GM21717 (cell line): ENCODE results near the gene RNF144B.
"Not testable (repeated sequence)": the region's sequence is repeated elsewhere in the genome, so short reads cannot be mapped to it uniquely, and the experiment has no call there.

Source experiments
- ATAC-seq: cut with Tn5 transposase; IDR thresholded peaks from one replicate; pipeline ENCODE4 v1.9.1; 2021; ENCODE audit warnings: mild to moderate bottlenecking, moderate library complexity; ENCODE audit not compliant: unreplicated experiment

Gene RNF144B

GRCh38 chr6:18387061-18387721 lies at the start of gene RNF144B:
Gene RNF144B, plus strand, starts transcription at chr6:18387350. Its CDS starts 12,185 bp downstream, at chr6:18399535.
- peak; percentile 86 for ATAC-seq

DNA sequence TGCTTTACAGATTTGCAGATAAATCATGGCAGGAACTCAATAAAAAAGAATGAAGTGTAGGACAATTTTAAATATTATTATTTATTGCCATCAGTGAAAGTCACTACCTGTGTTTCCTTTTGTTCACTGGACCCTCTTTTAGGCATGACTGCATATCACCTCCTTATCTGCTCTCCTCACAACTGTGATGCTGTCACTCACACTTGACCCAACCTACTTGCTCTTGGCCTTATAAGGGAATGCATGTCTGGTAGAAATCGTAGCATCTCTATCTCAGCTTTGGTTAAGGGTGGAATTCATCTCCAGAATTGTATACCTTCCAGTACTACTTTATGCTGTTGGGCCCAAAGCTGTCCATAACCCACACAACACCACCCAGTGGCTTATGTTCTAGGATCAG lies 47.6 kb upstream of the RNF144B start:
- ATAC-seq: no peak

- no peak for ATAC-seq
These were observed 46.2 kb upstream of the RNF144B start for GRCh38 chr6:18340781-18341551.

- no peak for ATAC-seq
These were observed 44.9 kb upstream of the RNF144B start for GRCh38 chr6:18342223-18342622.

DNA sequence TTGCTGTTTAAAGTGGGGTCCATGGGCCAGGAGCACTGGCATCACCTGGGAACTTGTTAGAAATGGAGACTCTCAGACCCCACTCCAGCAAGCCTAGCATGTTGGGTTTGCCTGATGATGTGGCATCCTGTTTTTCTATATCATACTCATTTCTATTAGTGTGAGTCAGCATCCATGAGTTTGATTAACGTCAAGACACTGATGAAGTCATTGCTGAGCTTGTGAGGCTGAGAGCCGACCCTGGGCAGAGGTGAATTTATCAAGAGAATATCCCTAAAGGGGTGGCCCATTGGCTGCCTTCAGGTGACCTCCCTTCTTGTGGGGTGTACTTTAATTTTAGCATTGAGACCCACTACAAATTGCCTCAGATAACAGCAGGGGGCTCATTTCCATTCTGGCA lies 43.4 kb upstream of the RNF144B start:
- no peak for ATAC-seq

DNA sequence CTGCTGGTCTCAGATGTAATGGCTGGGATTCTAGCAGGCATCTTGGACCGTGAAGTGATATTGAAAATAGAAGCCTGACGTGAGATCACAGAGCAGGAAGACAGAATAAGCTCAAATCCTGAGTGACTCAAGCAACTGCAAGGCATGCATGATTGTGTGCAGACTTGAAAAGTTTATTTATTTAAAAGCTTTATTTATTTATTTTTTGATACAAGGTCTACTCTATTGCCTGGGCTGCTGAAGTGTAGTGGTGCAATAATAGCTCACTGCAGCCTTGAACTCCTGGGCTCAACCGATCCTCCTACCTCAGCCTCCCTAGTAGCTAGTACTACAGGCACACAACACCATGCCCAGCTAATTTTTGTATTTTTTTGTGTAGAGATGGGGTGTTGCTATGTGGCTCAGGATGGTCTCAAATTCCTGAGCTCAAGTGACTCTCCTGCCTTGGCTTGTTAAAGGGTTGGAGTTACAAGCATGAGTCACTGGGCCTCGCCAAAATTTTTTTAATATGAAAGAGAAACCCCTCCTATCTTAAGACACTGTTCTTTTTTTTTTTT lies 40.1 kb upstream of the RNF144B start:
- no peak for ATAC-seq

DNA sequence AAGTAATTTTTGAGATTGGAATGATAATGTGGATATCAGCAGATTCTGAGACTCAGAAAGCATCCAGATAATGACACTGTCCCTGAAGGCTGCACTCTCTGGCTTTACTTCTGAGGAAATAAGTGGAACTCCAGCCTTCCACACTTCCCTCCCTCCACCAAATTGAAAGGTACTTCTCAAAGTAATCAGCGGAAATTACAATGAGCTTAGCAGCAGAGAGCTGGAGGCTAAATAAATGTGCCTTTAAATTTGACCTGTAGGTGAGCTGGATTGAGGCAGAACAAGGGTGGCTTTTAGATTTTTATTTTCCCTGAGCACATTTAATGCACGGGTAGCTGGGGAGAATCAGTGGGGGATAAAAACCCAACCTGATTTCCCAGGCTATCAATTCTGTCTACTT lies 39.3 kb upstream of the RNF144B start:
- ATAC-seq: no peak

GRCh38 chr6:18349386-18349785 lies 37.8 kb upstream of the RNF144B start:
- ATAC-seq: no peak

- ATAC-seq: no peak
These were observed 36.9 kb upstream of the RNF144B start for GRCh38 chr6:18350271-18350670.

- ATAC-seq: no peak
These were observed 36.4 kb upstream of the RNF144B start for GRCh38 chr6:18350712-18351111.

DNA sequence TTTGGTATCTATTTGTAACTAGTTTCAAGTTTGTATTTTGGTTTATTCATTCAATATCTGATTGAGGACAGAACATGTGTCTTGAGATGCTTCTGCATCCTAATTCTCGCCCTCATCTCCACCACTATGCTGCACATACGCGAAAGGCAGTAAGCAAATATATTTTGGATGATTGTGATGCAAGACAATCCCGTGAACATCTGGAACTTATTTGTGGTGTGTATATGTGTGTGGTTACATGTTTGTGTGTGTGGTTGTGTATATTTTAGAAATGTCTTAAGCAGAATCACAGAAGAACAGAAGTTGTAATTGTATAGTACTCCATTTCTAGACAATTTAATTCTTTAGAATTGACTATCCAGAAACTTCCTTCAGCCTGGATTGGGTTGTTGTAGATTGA lies 35.1 kb upstream of the RNF144B start:
- ATAC-seq: no peak

DNA sequence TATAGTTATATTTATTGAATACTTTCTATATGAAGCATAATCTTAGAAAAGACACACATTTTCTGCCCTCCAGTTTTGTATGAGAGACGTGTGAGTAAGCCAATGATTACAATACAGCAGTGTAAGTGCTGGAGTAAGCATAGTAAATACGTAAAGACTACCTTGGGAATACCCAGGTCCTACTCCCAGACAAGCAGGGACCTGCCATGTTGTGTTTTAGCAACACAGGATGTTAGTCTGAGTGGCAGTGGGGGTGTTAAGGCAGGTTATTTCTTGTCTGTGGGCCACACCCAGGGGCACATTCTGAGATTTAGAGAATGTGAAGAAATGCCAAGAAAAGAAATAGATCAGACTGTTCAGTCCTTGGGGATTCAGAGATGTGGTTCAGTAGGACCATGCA lies 34.3 kb upstream of the RNF144B start:
- no peak for ATAC-seq

DNA sequence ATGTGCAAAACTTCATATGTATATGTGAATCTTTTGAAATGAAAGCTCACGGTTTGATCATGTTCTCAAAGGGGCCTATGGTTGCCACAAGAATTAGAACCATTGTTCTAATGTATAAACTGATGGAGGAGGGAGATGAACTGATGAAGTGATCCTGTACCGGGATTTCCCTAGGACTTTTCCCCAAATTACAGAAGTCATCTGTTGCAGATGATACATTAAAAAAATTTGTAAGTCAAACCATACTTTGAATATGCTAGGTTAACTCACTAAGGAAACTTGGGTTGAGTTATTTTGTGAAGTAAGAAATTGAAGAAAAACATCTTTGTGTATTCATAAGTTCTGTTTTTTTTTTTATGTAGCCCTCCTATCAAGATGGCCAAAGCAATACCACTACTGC lies 33.9 kb upstream of the RNF144B start:
- no peak for ATAC-seq

DNA sequence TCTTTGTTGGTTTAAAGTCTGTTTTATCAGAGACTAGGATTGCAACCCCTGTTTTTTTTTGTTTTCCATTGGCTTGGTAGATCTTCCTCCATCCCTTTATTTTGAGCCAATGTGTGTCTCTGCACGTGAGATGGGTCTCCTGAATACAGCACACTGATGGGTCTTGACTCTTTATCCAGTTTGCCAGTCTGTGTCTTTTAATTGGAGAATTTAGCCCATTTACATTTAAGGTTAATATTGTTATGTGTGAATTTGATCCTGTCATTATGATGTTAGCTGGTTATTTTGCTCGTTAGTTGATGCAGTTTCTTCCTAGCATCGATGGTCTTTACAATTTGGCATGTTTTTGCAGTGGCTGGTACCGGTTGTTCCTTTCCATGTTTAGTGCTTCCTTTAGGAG lies 29.6 kb upstream of the RNF144B start:
- ATAC-seq: not testable (repeated sequence)

GRCh38 chr6:18359237-18359885 lies 27.8 kb upstream of the RNF144B start:
- peak; percentile 100 for ATAC-seq

DNA sequence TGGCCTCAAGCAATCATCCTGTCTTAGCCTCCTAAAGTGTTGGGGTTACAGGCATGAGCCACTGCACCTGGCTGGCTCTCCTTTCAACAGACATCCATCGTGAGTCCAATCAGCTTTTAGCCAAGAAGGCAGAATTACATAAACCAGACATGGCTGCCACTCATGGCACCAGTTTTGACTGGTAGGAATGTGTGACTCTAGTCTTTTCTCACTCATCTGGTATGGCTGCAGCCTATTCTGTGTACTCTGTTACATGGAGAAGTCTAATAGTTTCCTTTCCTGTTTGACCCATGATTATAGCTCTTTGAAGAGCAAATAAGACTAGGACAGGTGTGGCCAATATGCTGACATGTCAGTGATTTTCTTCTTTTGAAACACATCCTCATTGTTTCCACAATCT lies 27.0 kb upstream of the RNF144B start:
- ATAC-seq: no peak

GRCh38 chr6:18362058-18362561 lies 25.0 kb upstream of the RNF144B start:
- ATAC-seq: no peak

DNA sequence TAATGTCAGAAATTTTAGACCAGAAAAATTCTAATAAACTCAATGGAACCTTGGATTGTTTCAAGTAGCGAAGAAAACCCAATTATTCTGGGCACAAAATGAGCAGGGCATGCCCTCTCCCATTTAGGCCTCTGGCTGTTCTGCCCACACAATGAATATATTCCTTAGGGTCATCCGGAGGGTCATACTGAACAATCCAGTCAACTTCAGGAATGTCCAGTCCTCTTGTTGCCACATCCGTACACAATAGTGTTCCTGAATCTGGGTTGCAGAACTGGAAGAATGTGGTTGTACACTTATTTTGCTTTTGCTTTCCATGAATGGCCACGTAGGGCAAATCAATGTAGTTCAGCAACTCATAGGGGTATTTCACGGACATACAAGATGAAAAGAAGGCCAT lies 23.4 kb upstream of the RNF144B start:
- ATAC-seq: no peak

DNA sequence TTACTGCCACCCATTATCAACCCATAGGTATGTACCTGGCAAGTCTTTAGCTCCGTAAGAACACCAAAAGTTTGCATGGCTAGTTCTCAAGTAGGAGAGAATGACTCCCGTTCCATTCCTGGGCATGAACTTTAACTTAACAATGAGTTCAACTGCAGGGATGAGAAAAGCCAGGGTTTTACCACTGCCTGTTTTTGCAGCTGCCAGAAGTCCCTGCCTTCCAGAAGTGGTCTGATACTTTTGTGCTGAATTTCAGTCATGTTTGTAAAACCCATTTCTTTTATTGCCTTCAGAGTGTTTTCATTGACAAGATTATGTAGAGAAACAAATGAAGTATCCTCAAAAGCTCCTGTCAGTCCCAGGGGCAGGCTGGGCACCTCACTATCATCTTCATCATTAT lies 22.6 kb upstream of the RNF144B start:
- not testable (repeated sequence) for ATAC-seq

DNA sequence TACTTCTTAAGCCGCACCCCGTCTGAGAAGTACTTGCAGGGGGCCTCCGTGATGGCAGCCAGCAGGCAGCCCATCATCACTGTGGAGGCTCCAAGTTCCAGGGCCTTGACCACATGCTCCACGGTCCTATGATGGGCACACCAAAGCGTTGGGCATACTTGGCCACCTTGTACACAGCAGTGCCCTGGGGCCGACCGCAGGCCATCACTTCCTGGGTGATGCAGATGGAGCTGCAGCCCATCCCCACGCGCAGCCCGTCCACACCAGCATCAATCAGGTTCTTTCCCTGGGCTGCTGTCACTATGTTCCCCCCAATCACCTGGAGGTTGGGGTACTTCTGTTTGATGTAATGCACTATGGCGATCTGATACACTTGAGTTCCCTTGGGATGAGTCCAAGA lies 19.8 kb upstream of the RNF144B start:
- ATAC-seq: no peak

- no peak for ATAC-seq
These were observed 18.7 kb upstream of the RNF144B start for GRCh38 chr6:18368277-18369105.
